HCT116 (cell line): ENCODE data around the gene EFNB2. TPM values are rescaled to one million over a fixed set of nuclear protein-coding genes. Genes with fewer than 3 reads are reported as not detected.

Experiments
- ATAC-seq: fragments of 200-7000 bp; cut with Tn5 transposase; 2 replicates; pipeline ENCODE4 v1.9.1; 2020; ENCODE audit warnings: mild to moderate bottlenecking, moderate library complexity
- BruUV-seq: library from RNA; stranded (reverse); fragments of 400-500 nt; replicated peaks from 2 replicates; lab custom pipeline; 2021; lab: Mats Ljungman, UMichigan
- CTCF ChIA-PET: fragments of 300-600 bp; sonication (Branson Sonifier 250); formaldehyde crosslinking; loops from one replicate; lab custom pipeline; 2021; ENCODE audit warnings: antibody characterized with exemption; lab: Charles Lee
- POLR2A ChIA-PET: fragments of 300-600, 350-600 bp; sonication (Branson Sonifier 250); formaldehyde crosslinking; loops from one replicate; lab custom pipeline; 2021; ENCODE audit warnings: antibody characterized with exemption; lab: Charles Lee
- RAD21 ChIA-PET, 2 experiments: fragments of 300-600 bp; sonication (Branson Sonifier 250); formaldehyde crosslinking; loops; one replicate each; lab custom pipeline; 2023; ENCODE audit warnings: low total read pairs in 2 of 2; ENCODE audit not compliant: uncharacterized antibody in 2 of 2, unreplicated experiment in 2 of 2, low non-redundant PET in 1 of 2; lab: Charles Lee
- DNase-seq: peaks from one replicate; pipeline ENCODE4 v3.0.0-alpha.2; 2010; ENCODE audit warnings: low read depth, low spot score
- H2AFZ ChIP-seq: fragments of 200-600 bp; shearing (Covaris generic), sonication (generic); 2 replicates; pipeline ENCODE4 v1.6.1; 2017; ENCODE audit warnings: low read depth, mixed run types, mixed read lengths, antibody characterized with exemption, low read length; ENCODE audit not compliant: poor library complexity, severe bottlenecking
- H3K27ac ChIP-seq: 2 replicates; pipeline ENCODE4 v1.5.1; 2012; ENCODE audit warnings: low read depth, low read length
- H3K27me3 ChIP-seq: fragments of 200-600 bp; sonication (generic); 2 replicates; pipeline ENCODE4 v1.6.1; 2016; ENCODE audit warnings: mixed run types, low read length, mixed read lengths; ENCODE audit not compliant: insufficient read depth
- H3K36me3 ChIP-seq, 2 experiments: fragments of 200-500 bp in 1 of 2; fragments of 200-600 bp in 1 of 2; sonication (Bioruptor generic) in 1 of 2; sonication (generic) in 1 of 2; 2 replicates each; pipeline versions ENCODE4 v1.5.1 to v1.6.1; 2014 to 2016; ENCODE audit warnings: low read length in 2 of 2, inconsistent platforms in 1 of 2, mixed read lengths in 1 of 2, mixed run types in 1 of 2; ENCODE audit not compliant: insufficient read depth in 2 of 2, control insufficient read depth in 1 of 2
- H3K4me1 ChIP-seq, 2 experiments: fragments of 200-600 bp in 1 of 2; sonication (generic) in 1 of 2; 2 replicates each; pipeline versions ENCODE4 v1.5.1 to v1.6.1; 2012 to 2017; ENCODE audit warnings: low read length in 2 of 2, inconsistent platforms in 1 of 2, mild to moderate bottlenecking in 1 of 2, mixed read lengths in 1 of 2, mixed run types in 1 of 2, moderate library complexity in 1 of 2; ENCODE audit not compliant: insufficient read depth in 2 of 2, control insufficient read depth in 1 of 2
- H3K4me2 ChIP-seq: fragments of 200-600 bp; sonication (generic); 2 replicates; pipeline ENCODE4 v1.6.1; 2017; ENCODE audit warnings: mixed run types, low read length, mixed read lengths
- H3K4me3 ChIP-seq, 2 experiments: fragments of 200-600 bp in 1 of 2; sonication (generic) in 1 of 2; replicated peaks in 1 of 2; 2 replicates each; pipeline ENCODE4 v1.5.1; 2011 to 2016; ENCODE audit warnings: low read length in 2 of 2, control low read depth in 1 of 2, low read depth in 1 of 2, mild to moderate bottlenecking in 1 of 2, mixed read lengths in 1 of 2, mixed run types in 1 of 2
- H3K79me2 ChIP-seq: fragments of 200-600 bp; sonication (generic); 2 replicates; pipeline ENCODE4 v1.6.1; 2017; ENCODE audit warnings: mild to moderate bottlenecking, mixed run types, low read length, moderate library complexity, mixed read lengths; ENCODE audit not compliant: insufficient read depth
- H3K9ac ChIP-seq: fragments of 200-600 bp; sonication (generic); 2 replicates; pipeline ENCODE4 v1.6.1; 2016; ENCODE audit warnings: low read length, mixed read lengths
- H3K9me2 ChIP-seq: fragments of 200-600 bp; sonication (generic), shearing (Covaris generic); 2 replicates; pipeline ENCODE4 v1.6.1; 2017; ENCODE audit warnings: mixed run types, mild to moderate bottlenecking, moderate library complexity; ENCODE audit not compliant: insufficient read depth
- H3K9me3 ChIP-seq, 2 experiments: fragments of 200-500 bp in 1 of 2; fragments of 200-600 bp in 1 of 2; sonication (Bioruptor generic) in 1 of 2; sonication (generic) in 1 of 2; 2 replicates each; pipeline ENCODE4 v1.6.1; 2014 to 2017; ENCODE audit warnings: low read length in 2 of 2, mixed read lengths in 2 of 2, inconsistent platforms in 1 of 2, low read depth in 1 of 2, mild to moderate bottlenecking in 1 of 2, mixed run types in 1 of 2, moderate library complexity in 1 of 2; ENCODE audit not compliant: control insufficient read depth in 1 of 2, insufficient read depth in 1 of 2
- H4K20me1 ChIP-seq: fragments of 200-600 bp; sonication (generic), shearing (Covaris generic); 2 replicates; pipeline ENCODE4 v1.6.1; 2017; ENCODE audit warnings: mixed run types, mild to moderate bottlenecking, moderate library complexity; ENCODE audit not compliant: insufficient read depth
- CBX3 ChIP-seq: IDR thresholded peaks from 2 replicates; pipeline ENCODE4 v1.6.1; 2012; ENCODE audit warnings: low read depth
- CEBPB ChIP-seq: IDR thresholded peaks from 2 replicates; pipeline ENCODE4 v1.6.1; 2012; ENCODE audit warnings: low read depth
- EGR1 ChIP-seq: IDR thresholded peaks from 2 replicates; pipeline ENCODE4 v1.6.1; 2012; ENCODE audit warnings: low read depth
- ELF1 ChIP-seq: IDR thresholded peaks from 2 replicates; pipeline ENCODE4 v1.6.1; 2012; ENCODE audit warnings: low read depth, borderline replicate concordance
- EZH2 ChIP-seq: fragments of 200-600 bp; sonication (generic); IDR thresholded peaks from 2 replicates; pipeline ENCODE4 v1.6.1; 2017; ENCODE audit warnings: antibody characterized with exemption, mixed run types
- EZH2phosphoT487 ChIP-seq: fragments of 200-600 bp; IDR thresholded peaks from 2 replicates; pipeline ENCODE4 v1.6.1; 2018; ENCODE audit warnings: antibody characterized with exemption, borderline replicate concordance
- FOSL1 ChIP-seq: IDR thresholded peaks from 2 replicates; pipeline ENCODE4 v1.6.1; 2012; ENCODE audit warnings: low read depth
- JUND ChIP-seq: IDR thresholded peaks from 2 replicates; pipeline ENCODE4 v1.6.1; 2012
- POLR2A ChIP-seq: IDR thresholded peaks from 2 replicates; pipeline ENCODE4 v1.7.0; 2011; ENCODE audit warnings: borderline replicate concordance; ENCODE audit not compliant: insufficient read depth, insufficient read length; ENCODE audit errors: extremely low read depth
- POLR2AphosphoS5 ChIP-seq: IDR thresholded peaks from 2 replicates; pipeline ENCODE4 v1.6.1; 2011; ENCODE audit warnings: mild to moderate bottlenecking, low read depth, low read length, moderate library complexity
- RAD21 ChIP-seq: IDR thresholded peaks from 2 replicates; pipeline ENCODE4 v1.6.1; 2012; ENCODE audit warnings: low read depth, mild to moderate bottlenecking
- SIN3A ChIP-seq: IDR thresholded peaks from 2 replicates; pipeline ENCODE4 v1.6.1; 2012; ENCODE audit warnings: low read depth
- SP1 ChIP-seq: IDR thresholded peaks from 2 replicates; pipeline ENCODE4 v1.6.1; 2012; ENCODE audit warnings: low read depth
- TCF7L2 ChIP-seq: IDR thresholded peaks from 2 replicates; pipeline ENCODE4 v1.7.0; 2011; ENCODE audit warnings: borderline replicate concordance, inconsistent platforms; ENCODE audit not compliant: insufficient read depth, insufficient read length; ENCODE audit errors: extremely low read depth
- YY1 ChIP-seq: IDR thresholded peaks from 2 replicates; pipeline ENCODE4 v1.6.1; 2011; ENCODE audit warnings: low read length, low read depth, moderate library complexity, mild to moderate bottlenecking; ENCODE audit not compliant: insufficient replicate concordance; ENCODE audit errors: extremely low read depth
- intact Hi-C: fragments of 100-400 bp; cut with micrococcal nuclease; formaldehyde crosslinking; loops from 2 replicates; pipeline ENCODE4 v1.10.0; 2022
- total RNA-seq: library from RNA; stranded (reverse); gene quantifications from one replicate; pipeline ENCODE4 v1.2.1, GENCODE V29; 2021; ENCODE audit not compliant: unreplicated experiment
- TF ChIP-seq, protein P1 (sequence below), 3 experiments: fragments of 200-600 bp in 1 of 3; sonication (generic) in 1 of 3; IDR thresholded peaks in 2 of 3; conservative IDR thresholded peaks in 1 of 3; 2 replicates each; pipeline ENCODE4 v1.5.1; 2012 to 2017; ENCODE audit warnings: low read depth in 2 of 3, low read length in 2 of 3, antibody characterized with exemption in 1 of 3, borderline replicate concordance in 1 of 3, control low read depth in 1 of 3, mild to moderate bottlenecking in 1 of 3, mixed read lengths in 1 of 3, mixed run types in 1 of 3, moderate library complexity in 1 of 3; ENCODE audit not compliant: insufficient read depth in 1 of 3
- TF ChIP-seq, protein P2 (sequence below): IDR thresholded peaks from 2 replicates; pipeline ENCODE4 v1.6.1; 2012
- TF ChIP-seq, protein P3 (sequence below): IDR thresholded peaks from 2 replicates; pipeline ENCODE4 v1.6.1; 2011; ENCODE audit warnings: mild to moderate bottlenecking, low read length, moderate library complexity; ENCODE audit not compliant: insufficient replicate concordance; ENCODE audit errors: extremely low read depth
- TF ChIP-seq, protein P4 (sequence below): IDR thresholded peaks from 2 replicates; pipeline ENCODE4 v1.6.1; 2012

EFNB2 gene
- total RNA-seq, 1 experiment from 2014 or later: 30.9 TPM

DNA sequence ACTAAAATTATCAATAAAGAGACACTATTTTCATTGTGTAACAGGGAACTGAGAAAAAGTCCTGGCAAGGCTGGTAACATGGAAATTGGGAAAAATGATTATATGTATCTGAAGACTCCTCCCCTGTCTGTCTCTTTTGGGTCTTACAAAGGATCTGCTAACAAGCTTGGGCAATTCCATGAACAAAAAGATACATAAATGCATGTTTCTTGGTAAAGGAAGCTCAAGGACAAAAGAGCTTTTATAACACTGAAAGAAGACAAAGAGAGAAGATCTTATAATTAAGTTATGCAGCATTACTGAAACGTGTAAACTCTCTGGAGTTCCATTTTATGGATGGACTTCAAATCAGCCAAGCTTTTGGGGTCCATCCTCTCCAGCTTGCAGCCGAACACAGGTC is 29.2 kb downstream of the EFNB2 start (continued):
- TF ChIP-seq TCF7L2: no peak
- no peak for TF ChIP-seq FOSL1
- TF ChIP-seq POLR2A: no peak
- TF ChIP-seq, protein P1, sequence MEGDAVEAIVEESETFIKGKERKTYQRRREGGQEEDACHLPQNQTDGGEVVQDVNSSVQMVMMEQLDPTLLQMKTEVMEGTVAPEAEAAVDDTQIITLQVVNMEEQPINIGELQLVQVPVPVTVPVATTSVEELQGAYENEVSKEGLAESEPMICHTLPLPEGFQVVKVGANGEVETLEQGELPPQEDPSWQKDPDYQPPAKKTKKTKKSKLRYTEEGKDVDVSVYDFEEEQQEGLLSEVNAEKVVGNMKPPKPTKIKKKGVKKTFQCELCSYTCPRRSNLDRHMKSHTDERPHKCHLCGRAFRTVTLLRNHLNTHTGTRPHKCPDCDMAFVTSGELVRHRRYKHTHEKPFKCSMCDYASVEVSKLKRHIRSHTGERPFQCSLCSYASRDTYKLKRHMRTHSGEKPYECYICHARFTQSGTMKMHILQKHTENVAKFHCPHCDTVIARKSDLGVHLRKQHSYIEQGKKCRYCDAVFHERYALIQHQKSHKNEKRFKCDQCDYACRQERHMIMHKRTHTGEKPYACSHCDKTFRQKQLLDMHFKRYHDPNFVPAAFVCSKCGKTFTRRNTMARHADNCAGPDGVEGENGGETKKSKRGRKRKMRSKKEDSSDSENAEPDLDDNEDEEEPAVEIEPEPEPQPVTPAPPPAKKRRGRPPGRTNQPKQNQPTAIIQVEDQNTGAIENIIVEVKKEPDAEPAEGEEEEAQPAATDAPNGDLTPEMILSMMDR (IDR thresholded peaks at IDR 0.05 in 2 of 3, conservative IDR thresholded peaks at IDR 0.05 in 1 of 3; ENCODE audit: borderline replicate concordance in 1 of 3, insufficient read depth in 1 of 3, low read depth in 2 of 3, low read length in 2 of 3): no peak
- TF ChIP-seq EZH2: no peak

DNA sequence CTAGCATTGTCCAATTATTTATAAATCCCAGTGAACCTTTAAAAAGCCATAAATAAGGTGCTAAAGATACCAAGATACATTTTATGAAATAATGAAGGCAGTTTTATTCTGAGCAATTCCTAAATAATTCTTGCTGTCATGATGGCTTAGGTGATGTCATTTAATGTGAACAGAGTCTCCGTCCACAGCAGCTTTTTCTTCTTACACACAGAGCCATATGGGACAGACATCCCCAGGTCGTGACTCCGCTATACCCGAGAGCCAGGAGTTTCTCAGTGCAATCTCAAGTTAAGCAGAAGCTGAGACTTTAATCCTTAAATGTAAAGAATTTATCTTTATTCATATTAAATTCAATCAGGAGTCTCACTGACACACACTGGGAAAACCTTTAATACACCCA is 29.7 kb downstream of the EFNB2 start:
- ChIA-PET RAD21 (no interaction called here), POLR2A (no interaction called here), CTCF (no interaction called here)
- Histone ChIP-seq H3K27me3 (no peaks in the 10 kb centered on the region), H3K9me3 (no peaks in the 10 kb centered on the region), H3K27ac (no peak overlapping the region), H4K20me1 (no peaks in the 10 kb centered on the region), H2AFZ (no peak overlapping the region), H3K4me3 (no peak overlapping the region), H3K9ac (no peak overlapping the region), H3K36me3 (0 out of 4 replicates have a peak, but pooled peaks cover 5 to 10% of the 10 kb centered on the region in 2 experiments), H3K79me2 (peaks cover 95% of the 10 kb centered on the region), H3K4me2 (no peak overlapping the region), H3K4me1 (peaks cover 13 to 25% of the 10 kb centered on the region in 2 experiments; a peak in 3 of 4 replicates), H3K9me2 (no peaks in the 10 kb centered on the region)
- ATAC-seq: no peak
- no TSS peak for BruUV-seq
- no peak for DNase-seq
- intact Hi-C loops: no loop called here
- TF ChIP-seq, protein P2, sequence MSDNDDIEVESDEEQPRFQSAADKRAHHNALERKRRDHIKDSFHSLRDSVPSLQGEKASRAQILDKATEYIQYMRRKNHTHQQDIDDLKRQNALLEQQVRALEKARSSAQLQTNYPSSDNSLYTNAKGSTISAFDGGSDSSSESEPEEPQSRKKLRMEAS: no peak
- TF ChIP-seq, protein P3, sequence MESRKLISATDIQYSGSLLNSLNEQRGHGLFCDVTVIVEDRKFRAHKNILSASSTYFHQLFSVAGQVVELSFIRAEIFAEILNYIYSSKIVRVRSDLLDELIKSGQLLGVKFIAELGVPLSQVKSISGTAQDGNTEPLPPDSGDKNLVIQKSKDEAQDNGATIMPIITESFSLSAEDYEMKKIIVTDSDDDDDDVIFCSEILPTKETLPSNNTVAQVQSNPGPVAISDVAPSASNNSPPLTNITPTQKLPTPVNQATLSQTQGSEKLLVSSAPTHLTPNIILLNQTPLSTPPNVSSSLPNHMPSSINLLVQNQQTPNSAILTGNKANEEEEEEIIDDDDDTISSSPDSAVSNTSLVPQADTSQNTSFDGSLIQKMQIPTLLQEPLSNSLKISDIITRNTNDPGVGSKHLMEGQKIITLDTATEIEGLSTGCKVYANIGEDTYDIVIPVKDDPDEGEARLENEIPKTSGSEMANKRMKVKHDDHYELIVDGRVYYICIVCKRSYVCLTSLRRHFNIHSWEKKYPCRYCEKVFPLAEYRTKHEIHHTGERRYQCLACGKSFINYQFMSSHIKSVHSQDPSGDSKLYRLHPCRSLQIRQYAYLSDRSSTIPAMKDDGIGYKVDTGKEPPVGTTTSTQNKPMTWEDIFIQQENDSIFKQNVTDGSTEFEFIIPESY: no peak
- TF ChIP-seq, protein P4, sequence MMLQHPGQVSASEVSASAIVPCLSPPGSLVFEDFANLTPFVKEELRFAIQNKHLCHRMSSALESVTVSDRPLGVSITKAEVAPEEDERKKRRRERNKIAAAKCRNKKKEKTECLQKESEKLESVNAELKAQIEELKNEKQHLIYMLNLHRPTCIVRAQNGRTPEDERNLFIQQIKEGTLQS: no peak
- no peak for TF ChIP-seq CBX3
- no peak for TF ChIP-seq RAD21
- no peak for TF ChIP-seq JUND
- TF ChIP-seq SIN3A: no peak
- TF ChIP-seq SP1: no peak
- TF ChIP-seq, protein P1 (IDR thresholded peaks at IDR 0.05 in 2 of 3, conservative IDR thresholded peaks at IDR 0.05 in 1 of 3; ENCODE audit: borderline replicate concordance in 1 of 3, insufficient read depth in 1 of 3, low read depth in 2 of 3, low read length in 2 of 3): no peak
- TF ChIP-seq EGR1: no peak
- no peak for TF ChIP-seq ELF1
- no peak for TF ChIP-seq TCF7L2
- TF ChIP-seq CEBPB: no peak
- TF ChIP-seq YY1: no peak
- no peak for TF ChIP-seq POLR2A
- TF ChIP-seq POLR2AphosphoS5: no peak
- no peak for TF ChIP-seq EZH2phosphoT487
